ENCODE data around the gene CTDP1.

The CTDP1 gene

GRCh38 chr18:79760348-79760747 lies 80.7 kb downstream of the CTDP1 start:
- no peak for DNase-seq (ENCODE audit: low spot score)
- no peak for FAIRE-seq

DNA sequence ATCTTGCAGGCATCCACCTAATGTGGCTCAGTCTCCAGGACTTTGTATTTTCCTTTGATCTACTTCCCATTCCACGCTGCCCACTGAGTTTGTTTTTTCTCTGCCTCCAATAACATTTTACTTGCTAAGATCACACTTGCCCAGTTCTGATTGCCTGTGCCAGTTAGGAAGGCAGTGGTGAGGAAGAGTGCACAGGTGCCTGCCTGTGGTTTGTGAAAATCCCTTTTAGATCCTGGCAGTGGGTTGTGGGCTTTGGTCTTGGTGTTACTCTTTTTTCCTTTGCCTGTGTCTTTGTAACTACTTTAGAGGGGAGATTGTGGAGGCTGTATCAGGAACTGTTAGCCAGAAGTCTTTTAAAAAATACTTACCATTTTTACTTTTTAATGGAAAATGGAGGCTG lies 81.3 kb downstream of the CTDP1 start:
- no peak for FAIRE-seq
- DNase-seq (ENCODE audit: low spot score), result no peak

DNA sequence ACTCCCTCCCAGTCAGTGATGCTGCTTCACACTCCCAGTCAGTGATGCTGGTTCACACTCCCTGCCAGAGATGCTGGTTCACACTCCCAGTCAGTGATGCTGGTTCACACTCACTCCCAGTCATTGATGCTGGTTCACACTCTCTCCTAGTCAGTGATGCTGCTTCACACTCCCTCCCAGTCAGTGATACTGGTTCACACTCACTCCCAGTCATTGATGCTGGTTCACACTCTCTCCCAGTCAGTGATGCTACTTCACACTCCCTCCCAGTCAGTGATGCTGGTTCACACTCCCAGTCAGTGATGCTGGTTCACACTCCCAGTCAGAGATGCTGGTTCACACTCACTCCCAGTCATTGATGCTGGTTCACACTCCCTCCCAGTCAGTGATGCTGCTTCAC lies 83.8 kb downstream of the CTDP1 start:
- no peak for DNase-seq (ENCODE audit: low spot score)
- FAIRE-seq, result no peak

DNA sequence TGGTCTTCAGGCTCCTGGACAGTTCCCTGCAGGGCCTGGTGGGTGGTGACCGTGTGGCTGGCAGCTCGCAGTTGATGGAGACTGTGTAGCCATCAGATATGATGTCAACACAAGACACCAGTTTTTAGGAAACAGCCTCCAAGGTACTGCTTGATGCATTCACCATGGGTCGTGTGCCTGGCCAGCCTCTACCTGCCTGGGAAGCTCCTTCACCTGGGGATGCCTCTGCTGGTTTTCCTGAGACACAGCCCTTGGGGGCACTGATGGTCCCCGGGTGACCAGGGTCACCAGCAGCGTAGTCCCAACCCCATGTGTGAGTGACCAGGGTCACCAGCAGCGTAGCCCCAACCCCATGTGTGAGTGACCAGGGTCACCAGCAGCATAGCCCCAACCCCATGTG lies 84.5 kb downstream of the CTDP1 start:
- no peak for DNase-seq (ENCODE audit: low spot score)
- no peak for FAIRE-seq

- no peak for DNase-seq (ENCODE audit: low spot score)
- FAIRE-seq, result no peak
These were observed 86.1 kb downstream of the CTDP1 start for GRCh38 chr18:79765491-79766245.

- DNase-seq (ENCODE audit: low spot score), result no peak
These were observed 86.7 kb downstream of the CTDP1 start for GRCh38 chr18:79766308-79766707.

GRCh38 chr18:79768745-79769144 lies 89.1 kb downstream of the CTDP1 start:
- DNase-seq (ENCODE audit: low spot score), result no peak
- FAIRE-seq, result no peak

More at GRCh38 chr18:79766308-79766707, 86.7 kb downstream of the CTDP1 start:
- FAIRE-seq, result no peak

DNA sequence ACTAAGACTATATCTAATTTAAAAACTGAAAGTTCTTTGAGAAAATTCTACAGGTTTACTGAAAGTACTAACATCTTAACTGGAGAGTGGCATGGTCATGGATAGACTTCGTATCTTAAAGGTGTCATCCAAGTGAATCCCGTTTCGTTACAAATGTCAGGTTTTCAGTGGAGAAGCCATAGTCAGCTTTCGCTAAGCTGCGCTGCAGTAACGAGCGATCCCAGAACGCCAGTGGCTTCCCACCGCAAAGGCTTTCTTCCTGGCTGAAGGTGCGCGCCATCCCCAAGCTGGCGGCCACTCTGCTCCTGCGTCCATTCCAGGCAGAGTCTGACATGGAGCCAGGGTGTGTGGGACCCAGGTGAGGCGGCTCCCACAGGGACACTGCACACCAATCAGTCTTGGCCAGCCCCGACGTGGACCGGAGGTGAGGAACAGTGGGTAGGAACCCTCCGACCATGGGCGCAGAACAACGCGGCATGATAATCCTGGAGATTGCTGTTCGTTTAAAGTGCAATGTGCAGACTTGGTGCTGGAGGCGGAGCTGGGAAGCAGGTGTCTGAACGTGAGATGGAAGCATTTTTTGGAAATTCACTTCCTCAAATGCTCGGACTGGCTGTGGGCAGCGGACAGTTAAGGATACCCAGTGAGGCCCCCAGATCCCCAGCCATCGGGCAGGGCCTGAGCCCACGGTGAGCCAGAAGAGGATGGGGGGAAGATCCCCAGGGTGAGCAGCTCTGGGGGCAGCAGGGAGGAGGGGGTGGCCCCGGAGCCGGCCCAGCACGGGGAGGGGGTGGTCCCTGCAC lies 90.3 kb downstream of the CTDP1 start:
- DNase-seq (ENCODE audit: low spot score) (no peak), FAIRE-seq (no peak)

- FAIRE-seq, result no peak
- DNase-seq (ENCODE audit: low spot score), result no peak
These were observed 90.9 kb downstream of the CTDP1 start for GRCh38 chr18:79770501-79770815.

- FAIRE-seq (no peak), DNase-seq (ENCODE audit: low spot score) (no peak)
These were observed 91.2 kb downstream of the CTDP1 start for GRCh38 chr18:79770826-79771225.

DNA sequence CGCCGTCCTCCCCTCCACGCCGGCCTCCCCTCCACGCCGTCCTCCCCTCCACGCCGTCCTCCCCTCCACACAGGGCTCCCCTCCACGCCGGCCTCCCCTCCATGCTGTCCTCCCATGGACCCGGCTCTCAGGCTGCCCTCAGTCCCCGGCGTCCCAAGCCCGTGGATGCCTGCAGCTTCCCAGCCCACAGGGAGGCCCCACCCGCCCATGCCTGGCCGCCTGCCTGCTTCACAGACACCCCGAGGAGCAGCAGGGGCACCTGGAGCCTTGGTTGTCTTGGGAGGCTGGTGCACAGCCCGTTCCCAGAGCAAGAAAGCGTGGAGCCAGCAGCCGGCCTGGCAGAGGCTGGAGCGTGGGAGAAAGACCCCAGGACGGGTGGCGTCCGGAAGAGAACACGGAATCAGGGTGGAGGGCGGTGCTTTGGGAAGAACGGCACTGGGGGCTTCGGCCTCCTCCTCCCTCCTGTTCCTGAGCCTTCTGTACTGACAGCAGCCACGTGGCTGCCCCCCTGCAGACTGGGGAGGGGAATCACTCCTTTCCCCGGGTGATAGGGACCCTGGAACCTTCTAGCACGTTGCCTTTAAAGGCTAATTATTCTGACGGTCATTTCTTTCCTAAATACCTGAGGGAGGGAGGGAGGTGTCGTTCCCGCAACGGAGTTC lies 92.0 kb downstream of the CTDP1 start:
- no peak for FAIRE-seq

DNA sequence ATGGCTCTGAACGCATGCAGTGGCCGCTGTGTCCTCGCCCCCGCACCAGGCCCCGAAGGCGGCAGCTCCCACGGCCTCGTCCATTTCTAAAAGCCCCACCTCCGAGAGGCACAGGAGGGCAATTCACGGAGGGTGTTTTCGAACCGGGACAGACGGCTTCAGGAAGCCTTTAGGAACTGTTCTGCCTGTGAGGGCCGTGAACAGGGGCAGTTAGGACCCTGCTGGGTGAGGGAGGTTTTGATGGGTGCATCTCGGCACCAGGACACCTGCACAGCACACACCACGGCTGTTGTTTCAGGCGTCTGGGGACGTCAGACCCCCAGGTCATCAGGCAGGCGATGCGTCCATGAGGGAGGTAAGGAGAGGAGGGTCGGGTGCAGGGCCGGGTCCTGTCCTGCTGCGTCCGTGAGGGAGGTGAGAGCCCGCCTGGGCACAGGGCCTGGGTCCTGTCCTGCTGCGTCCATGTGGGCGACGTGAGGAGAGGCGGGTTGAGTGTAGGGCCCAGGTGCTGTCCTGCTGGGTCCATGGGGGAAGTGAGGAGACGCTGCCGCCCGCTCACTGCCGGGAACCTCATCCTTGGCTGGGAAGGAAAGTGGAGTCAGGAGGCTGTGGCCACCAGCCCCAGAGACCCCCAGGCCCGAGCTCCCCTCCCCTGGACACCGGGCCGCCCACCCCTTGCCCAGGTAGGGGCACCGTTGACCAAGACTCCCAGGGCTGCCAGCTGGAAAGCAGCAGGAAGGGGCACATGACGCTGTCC lies 92.7 kb downstream of the CTDP1 start:
- DNase-seq (ENCODE audit: low spot score) (no peak), FAIRE-seq (no peak)

More for the DNA sequence above, 92.0 kb downstream of the CTDP1 start:
- DNase-seq (ENCODE audit: low spot score), result no peak

DNA sequence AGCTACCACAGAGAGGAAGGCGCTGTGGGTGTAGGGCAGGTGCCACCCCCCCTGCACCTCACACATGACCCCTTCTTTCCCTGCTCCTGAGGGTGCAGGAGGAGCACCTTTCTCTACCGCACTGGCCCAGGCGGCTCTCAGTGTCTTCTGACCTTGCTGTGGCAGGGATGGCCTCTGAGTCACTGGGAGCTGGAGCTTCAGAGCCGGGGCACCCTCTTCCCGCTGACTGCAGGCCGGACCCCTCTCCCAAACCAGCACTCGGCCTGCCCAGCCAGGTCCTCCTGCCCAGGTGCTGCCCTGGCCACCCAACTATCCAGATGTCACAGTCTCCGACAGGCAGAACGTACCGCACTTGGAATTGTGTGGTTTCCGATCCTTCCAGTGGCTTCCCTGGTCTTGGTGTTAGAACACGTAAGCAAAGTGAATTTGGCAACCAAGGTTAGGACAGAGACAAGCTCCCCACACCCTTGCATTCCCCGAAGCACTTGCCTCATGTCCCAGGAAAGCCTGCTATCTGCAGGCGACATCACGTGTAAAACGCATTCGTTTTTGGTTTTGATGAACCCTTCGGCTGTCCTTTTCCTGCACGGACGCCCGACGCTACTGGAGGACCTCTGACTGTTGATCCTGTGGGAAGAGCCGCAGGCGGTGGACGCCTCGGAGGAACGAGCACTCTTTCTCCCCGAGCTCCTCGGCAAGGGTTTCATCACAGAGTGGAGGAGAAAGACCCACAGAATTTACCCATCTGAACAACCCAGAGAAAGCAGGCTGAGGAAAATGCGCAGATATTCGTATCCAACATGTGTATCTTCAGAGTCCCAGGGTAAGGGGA lies 93.5 kb downstream of the CTDP1 start:
- no peak for DNase-seq (ENCODE audit: low spot score)
- FAIRE-seq, result no peak

GRCh38 chr18:79774111-79774510 lies 94.5 kb downstream of the CTDP1 start:
- DNase-seq (ENCODE audit: low spot score), result no peak
- FAIRE-seq, result no peak

- DNase-seq (ENCODE audit: low spot score) (no peak), FAIRE-seq (no peak)
These were observed 96.0 kb downstream of the CTDP1 start for GRCh38 chr18:79775441-79776221.

DNA sequence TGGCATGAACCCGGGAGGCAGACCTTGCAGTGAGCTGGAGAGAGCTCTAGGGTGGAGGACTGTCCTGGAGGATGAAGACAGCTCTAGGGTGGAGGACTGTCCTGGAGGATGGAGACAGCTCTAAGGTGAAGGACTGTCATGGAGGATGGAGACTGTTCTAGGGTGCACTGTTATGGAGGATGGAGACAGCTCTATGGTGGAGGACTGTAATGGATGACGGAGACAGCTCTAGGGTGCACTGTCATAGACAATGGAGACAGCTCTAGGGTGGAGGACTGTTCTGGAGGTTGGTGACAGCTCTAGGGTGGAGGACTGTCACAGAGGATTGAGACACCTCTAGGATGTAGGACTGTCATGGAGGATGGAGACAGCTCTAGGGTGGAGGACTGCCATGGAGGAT lies 97.1 kb downstream of the CTDP1 start:
- no peak for DNase-seq (ENCODE audit: low spot score)
- no peak for FAIRE-seq

- no peak for FAIRE-seq
- DNase-seq (ENCODE audit: low spot score), result no peak
These were observed 98.7 kb downstream of the CTDP1 start for GRCh38 chr18:79778291-79778791.

- no peak for DNase-seq (ENCODE audit: low spot score)
These were observed 99.6 kb downstream of the CTDP1 start for GRCh38 chr18:79779021-79779699.

DNA sequence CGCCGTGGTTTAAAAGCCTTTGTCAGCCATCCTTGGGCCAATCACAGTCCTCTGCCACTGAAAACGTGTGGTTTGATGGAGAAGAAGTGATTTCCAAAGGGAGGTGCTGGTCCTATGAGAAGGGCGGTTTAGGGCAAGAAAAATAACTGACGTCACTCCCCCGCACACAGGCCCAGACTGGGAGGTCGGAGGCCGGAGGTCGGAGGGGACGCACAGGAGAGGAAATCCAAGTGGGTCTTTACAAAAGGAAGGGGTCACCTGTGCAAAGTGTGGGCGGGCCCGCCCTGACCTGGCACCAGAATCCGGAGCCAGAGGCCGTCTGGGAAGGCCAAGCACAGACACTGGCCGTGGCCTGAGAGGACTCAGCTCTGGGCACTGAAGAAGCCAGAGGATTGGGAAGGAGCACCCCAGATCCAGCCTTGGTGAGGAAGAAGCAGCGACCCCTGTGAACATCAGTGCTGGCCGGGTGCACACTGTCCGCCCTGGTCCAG lies 100.1 kb downstream of the CTDP1 start:
- FAIRE-seq (no peak), DNase-seq (ENCODE audit: low spot score) (no peak)

More at GRCh38 chr18:79779021-79779699, 99.6 kb downstream of the CTDP1 start:
- FAIRE-seq, result no peak
